Stomach smooth muscle (tissue), 2 donors: Measurements from ENCODE around the gene ANKRD45.
"Not testable (repeated sequence)": the region's sequence is repeated elsewhere in the genome, so short reads cannot be mapped to it uniquely, and the experiment has no call there.

Source experiments
- H3K27ac ChIP-seq: one replicate; pipeline ENCODE4 v1.7.0; 2013; ENCODE audit warnings: mild to moderate bottlenecking, low read length, inconsistent platforms
- H3K27me3 ChIP-seq, 2 donors: one replicate each; pipeline ENCODE4 v1.7.0; 2013; ENCODE audit warnings: low read length in 2 of 2; ENCODE audit not compliant: insufficient read depth in 2 of 2, control insufficient read depth in 1 of 2
- H3K36me3 ChIP-seq, 2 donors: one replicate each; pipeline ENCODE4 v1.7.0; 2013; ENCODE audit warnings: low read length in 2 of 2; ENCODE audit not compliant: control insufficient read depth in 2 of 2, insufficient read depth in 2 of 2
- H3K4me1 ChIP-seq: one replicate; pipeline ENCODE4 v1.7.0; 2013; ENCODE audit warnings: low read length; ENCODE audit not compliant: control insufficient read depth, insufficient read depth
- H3K4me3 ChIP-seq, 2 donors: one replicate each; pipeline ENCODE4 v1.7.0; 2013; ENCODE audit warnings: low read length in 2 of 2
- H3K9ac ChIP-seq, 2 donors: one replicate each; pipeline ENCODE4 v1.7.0; 2013; ENCODE audit warnings: low read length in 2 of 2, mild to moderate bottlenecking in 1 of 2
- H3K9me3 ChIP-seq, 2 donors: one replicate each; pipeline ENCODE4 v1.7.0; 2013; ENCODE audit warnings: low read length in 2 of 2; ENCODE audit not compliant: control insufficient read depth in 2 of 2
- donor health status: healthy.
- donor health status: Pancreatic carcinoma.

ANKRD45 gene

DNA sequence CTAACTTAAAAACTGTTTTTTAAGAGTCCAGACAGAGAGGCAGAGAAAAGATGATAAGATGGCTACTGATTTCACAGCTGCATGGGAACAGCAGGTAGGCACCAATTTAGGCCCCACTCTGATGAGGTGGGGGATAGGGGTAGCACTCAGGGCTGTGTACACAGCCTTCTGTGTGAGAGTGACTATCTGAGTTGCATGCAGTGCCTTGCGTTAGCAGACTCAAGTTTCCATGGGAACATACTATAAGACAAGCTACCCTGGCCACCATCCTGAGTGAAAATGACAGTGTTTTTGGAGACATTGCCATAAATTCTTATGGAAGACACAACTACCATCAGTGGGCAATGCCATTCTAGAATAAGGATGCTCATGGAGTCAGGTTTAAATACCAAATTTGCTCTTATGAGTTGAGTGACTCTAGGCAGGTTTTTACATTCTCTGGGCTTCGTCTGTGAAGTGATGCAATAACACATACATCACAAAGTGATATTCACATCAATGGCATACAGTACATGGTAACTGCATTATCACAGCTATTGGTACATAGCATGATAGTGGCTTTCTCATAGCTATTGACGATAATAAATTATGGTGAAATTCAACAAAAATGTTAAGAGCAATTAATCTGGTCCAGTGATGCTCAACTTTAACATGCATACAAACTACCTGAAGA lies 97.3 kb downstream of the ANKRD45 start:
- H3K9me3 ChIP-seq: no peaks in the 10 kb centered on the region
- no peak overlapping the region for H3K9ac ChIP-seq
- H3K4me3 ChIP-seq: no peak overlapping the region
- no peaks in the 10 kb centered on the region for H3K4me1 ChIP-seq
- H3K27me3 ChIP-seq: no peaks in the 10 kb centered on the region
- H3K36me3 ChIP-seq: no peaks in the 10 kb centered on the region
- no peak overlapping the region for H3K27ac ChIP-seq

GRCh38 chr1:173570370-173571007 lies 99.2 kb downstream of the ANKRD45 start:
- Histone ChIP-seq H3K27ac (no peak overlapping the region), H3K36me3 (no peaks in the 10 kb centered on the region), H3K9ac (no peak overlapping the region), H3K4me3 (no peak overlapping the region), H3K4me1 (no peaks in the 10 kb centered on the region), H3K27me3 (no peaks in the 10 kb centered on the region), H3K9me3 (no peaks in the 10 kb centered on the region)

GRCh38 chr1:173568483-173568882 lies 101.2 kb downstream of the ANKRD45 start:
- H3K4me1 ChIP-seq: no peaks in the 10 kb centered on the region
- H3K9me3 ChIP-seq: no peaks in the 10 kb centered on the region
- no peak overlapping the region for H3K4me3 ChIP-seq
- no peaks in the 10 kb centered on the region for H3K27me3 ChIP-seq
- no peaks in the 10 kb centered on the region for H3K36me3 ChIP-seq
- H3K9ac ChIP-seq: no peak overlapping the region
- H3K27ac ChIP-seq: no peak overlapping the region

DNA sequence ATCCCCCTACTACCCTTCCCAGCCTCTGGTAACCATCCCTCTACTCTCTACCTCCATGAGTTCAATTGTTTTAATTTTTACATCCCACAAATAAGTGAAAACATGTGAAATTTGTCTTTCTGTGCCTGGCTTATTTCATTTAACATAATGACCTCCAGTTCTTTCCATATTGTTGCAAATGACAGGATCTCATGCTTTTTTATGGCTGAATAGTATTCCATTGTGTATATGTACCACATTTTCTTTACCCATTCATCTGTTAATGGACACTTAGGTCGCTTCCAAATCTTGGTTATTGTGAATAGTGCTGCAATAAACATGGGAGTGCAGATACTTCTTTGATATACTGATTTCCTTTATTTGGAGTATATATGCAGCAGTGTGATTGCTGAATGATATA lies 105.8 kb downstream of the ANKRD45 start:
- not testable (repeated sequence) for H3K27ac ChIP-seq, H3K27me3 ChIP-seq, H3K4me1 ChIP-seq

DNA sequence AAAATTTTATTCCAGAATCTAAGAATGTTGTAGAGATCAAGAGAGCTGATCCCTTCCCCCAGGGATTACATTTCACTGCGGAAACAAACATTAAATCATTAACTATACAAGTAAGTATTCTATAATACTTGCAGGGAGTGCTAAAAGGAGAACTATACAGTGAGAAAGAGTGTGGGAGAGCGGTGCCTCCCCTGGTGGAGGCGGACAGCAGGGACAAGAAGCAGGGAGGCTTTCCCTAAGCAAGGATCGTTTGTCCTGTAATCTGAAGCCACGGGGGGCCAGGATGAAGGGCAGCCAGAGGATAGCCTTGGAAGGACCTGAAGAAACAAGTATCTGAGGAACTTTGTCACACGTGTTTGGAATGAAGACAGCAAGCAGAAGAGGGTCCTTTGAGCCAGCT lies 106.8 kb downstream of the ANKRD45 start:
- Histone ChIP-seq H3K36me3 (no peaks in the 10 kb centered on the region), H3K9me3 (no peaks in the 10 kb centered on the region), H3K9ac (no peak overlapping the region), H3K4me1 (no peaks in the 10 kb centered on the region), H3K4me3 (no peak overlapping the region), H3K27ac (no peak overlapping the region), H3K27me3 (no peaks in the 10 kb centered on the region)

More for the DNA sequence above, 105.8 kb downstream of the ANKRD45 start:
- H3K4me3 ChIP-seq, H3K9ac ChIP-seq, H3K36me3 ChIP-seq, H3K9me3 ChIP-seq: not testable (repeated sequence)

GRCh38 chr1:173561263-173561662 lies 108.4 kb downstream of the ANKRD45 start:
- H3K27ac ChIP-seq: no peak overlapping the region

DNA sequence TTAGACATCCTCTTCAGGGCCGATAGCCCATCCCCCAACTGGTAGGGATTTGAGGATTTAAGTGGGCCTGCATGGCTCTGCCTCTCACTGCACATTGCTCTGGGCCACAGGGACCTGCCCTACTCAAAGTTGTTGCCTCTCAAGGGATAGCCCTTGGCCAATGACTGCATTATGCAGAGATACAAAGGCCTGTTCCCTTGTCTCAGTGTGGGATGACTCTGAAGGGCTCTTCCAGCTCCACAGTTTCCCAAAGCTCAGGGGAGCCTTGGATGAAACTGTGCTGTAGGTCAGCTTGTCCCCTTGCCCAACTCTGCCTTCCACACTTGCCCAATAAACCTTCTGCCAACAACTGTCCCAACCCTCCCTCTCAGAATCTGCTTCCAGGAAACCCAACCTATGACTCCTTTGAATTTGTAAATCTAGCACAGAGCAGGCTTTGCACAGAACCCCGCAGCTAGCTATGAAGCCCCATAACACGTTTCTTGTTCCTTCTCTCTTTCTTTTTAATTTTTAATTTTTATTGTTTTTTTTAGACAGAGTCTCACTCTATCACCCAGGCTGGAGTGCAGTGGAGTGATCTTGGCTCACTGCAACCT lies 109.3 kb downstream of the ANKRD45 start:
- no peak overlapping the region for H3K4me3 ChIP-seq
- H3K27ac ChIP-seq: no peak overlapping the region
- no peaks in the 10 kb centered on the region for H3K36me3 ChIP-seq
- no peak overlapping the region for H3K9ac ChIP-seq
- no peaks in the 10 kb centered on the region for H3K27me3 ChIP-seq
- H3K4me1 ChIP-seq: no peaks in the 10 kb centered on the region
- no peaks in the 10 kb centered on the region for H3K9me3 ChIP-seq

More at GRCh38 chr1:173561263-173561662, 108.4 kb downstream of the ANKRD45 start:
- H3K4me3 ChIP-seq: no peak overlapping the region
- H3K4me1 ChIP-seq: no peaks in the 10 kb centered on the region
- H3K27me3 ChIP-seq: no peaks in the 10 kb centered on the region
- no peak overlapping the region for H3K9ac ChIP-seq
- H3K36me3 ChIP-seq: no peaks in the 10 kb centered on the region
- H3K9me3 ChIP-seq: no peaks in the 10 kb centered on the region
